GM23338 (cell line): Measurements from ENCODE around the gene NEK11. TPM values are rescaled to one million over a fixed set of nuclear protein-coding genes. Genes with fewer than 3 reads are reported as not detected.

Source experiments
- ATAC-seq: fragments of 200-7000 bp; cut with Tn5 transposase; 3 replicates; pipeline ENCODE4 v1.9.1; 2020
- DNase-seq: peaks from one replicate; pipeline ENCODE4 v3.0.0-alpha.2; 2015; ENCODE audit warnings: low spot score
- H2AFZ ChIP-seq: fragments of 200-600 bp; sonication (generic); 2 replicates; pipeline ENCODE4 v1.8.0; 2016; ENCODE audit warnings: antibody characterized with exemption, mild to moderate bottlenecking, moderate library complexity
- H3F3A ChIP-seq: fragments of 200-600 bp; sonication (generic); replicated peaks from 2 replicates; pipeline ENCODE4 v1.8.0; 2017; ENCODE audit warnings: antibody characterized with exemption, mixed run types, low read depth
- H3K27ac ChIP-seq: fragments of 200-600 bp; sonication (generic); 2 replicates; pipeline ENCODE4 v1.6.1; 2016; ENCODE audit warnings: low read depth
- H3K27me3 ChIP-seq: fragments of 200-600 bp; sonication (generic); 2 replicates; pipeline ENCODE4 v1.8.0; 2016; ENCODE audit warnings: mild to moderate bottlenecking, mixed run types, moderate library complexity; ENCODE audit not compliant: insufficient read depth
- H3K36me3 ChIP-seq: fragments of 200-600 bp; sonication (generic); 2 replicates; pipeline ENCODE4 v1.8.0; 2016; ENCODE audit warnings: mild to moderate bottlenecking; ENCODE audit not compliant: insufficient read depth
- H3K4me1 ChIP-seq: fragments of 200-600 bp; sonication (generic); 2 replicates; pipeline ENCODE4 v1.8.0; 2016; ENCODE audit warnings: mild to moderate bottlenecking, moderate library complexity; ENCODE audit not compliant: insufficient read depth
- H3K4me2 ChIP-seq: fragments of 200-600 bp; sonication (generic); 2 replicates; pipeline ENCODE4 v1.7.1; 2017; ENCODE audit warnings: mixed run types
- H3K4me3 ChIP-seq: fragments of 200-600 bp; sonication (generic); 2 replicates; pipeline ENCODE4 v1.6.1; 2016; ENCODE audit warnings: mixed run types
- H3K79me2 ChIP-seq: fragments of 200-600 bp; sonication (generic); replicated peaks from 2 replicates; pipeline ENCODE4 v1.8.0; 2017; ENCODE audit warnings: mild to moderate bottlenecking; ENCODE audit not compliant: insufficient read depth
- H3K9me2 ChIP-seq: fragments of 200-600 bp; sonication (generic); 2 replicates; pipeline ENCODE4 v1.8.0; 2017; ENCODE audit not compliant: insufficient read depth
- H4K20me1 ChIP-seq: fragments of 200-600 bp; sonication (generic); replicated peaks from 2 replicates; pipeline ENCODE4 v1.8.0; 2017; ENCODE audit warnings: mild to moderate bottlenecking; ENCODE audit not compliant: insufficient read depth
- H3K27ac Mint-ChIP-seq: 2 replicates; pipeline ENCODE4 v1.8.0; 2020; ENCODE audit warnings: inconsistent platforms, mild to moderate bottlenecking, moderate library complexity, mixed read lengths
- H3K27me3 Mint-ChIP-seq: 3 replicates; pipeline ENCODE4 v1.8.0; 2022; ENCODE audit warnings: low read depth, mild to moderate bottlenecking, moderate library complexity, mixed read lengths, inconsistent platforms; ENCODE audit not compliant: insufficient read depth, poor library complexity
- H3K36me3 Mint-ChIP-seq: 3 replicates; pipeline ENCODE4 v1.8.0; 2021; ENCODE audit warnings: low read depth, mild to moderate bottlenecking, inconsistent platforms, moderate library complexity, mixed read lengths
- H3K4me1 Mint-ChIP-seq: 3 replicates; pipeline ENCODE4 v1.8.0; 2020; ENCODE audit warnings: mild to moderate bottlenecking, inconsistent platforms, mixed read lengths
- H3K4me3 Mint-ChIP-seq: 3 replicates; pipeline ENCODE4 v1.8.0; 2021; ENCODE audit warnings: moderate library complexity, mild to moderate bottlenecking, inconsistent platforms, mixed read lengths
- H3K9me3 Mint-ChIP-seq: 3 replicates; pipeline ENCODE4 v1.8.0; 2020; ENCODE audit warnings: moderate library complexity, mild to moderate bottlenecking, inconsistent platforms, mixed read lengths
- CREB1 ChIP-seq: fragments of 250-450 bp; sonication (Bioruptor Pico); IDR thresholded peaks from 2 replicates; pipeline ENCODE4 v1.5.0; 2020; ENCODE audit warnings: low read depth, mild to moderate bottlenecking, moderate library complexity
- EZH2phosphoT487 ChIP-seq: fragments of 200-600 bp; sonication (generic); IDR thresholded peaks from one replicate; pipeline ENCODE4 v1.8.1; 2018; ENCODE audit warnings: antibody characterized with exemption; ENCODE audit not compliant: unreplicated experiment
- JUNB ChIP-seq: IDR thresholded peaks from one replicate; pipeline ENCODE4 v1.6.1; 2016; ENCODE audit warnings: antibody characterized with exemption; ENCODE audit not compliant: unreplicated experiment
- POLR2AphosphoS5 ChIP-seq: IDR thresholded peaks from 2 replicates; pipeline ENCODE4 v1.6.1; 2016; ENCODE audit warnings: antibody characterized with exemption, low read depth
- STAT1 ChIP-seq: IDR thresholded peaks from one replicate; pipeline ENCODE4 v1.6.1; 2016; ENCODE audit warnings: antibody characterized with exemption; ENCODE audit not compliant: unreplicated experiment
- ZNF331 ChIP-seq: fragments of 250-450 bp; sonication (Bioruptor Pico); IDR thresholded peaks from 2 replicates; pipeline ENCODE4 v1.5.0; 2020; ENCODE audit warnings: low read depth, mild to moderate bottlenecking, moderate library complexity
- polyA plus RNA-seq: library from polyadenylated mRNA; unstranded; fragments of >200 nt; fragmentation: Nextera tagmentation; extraction: Ambion mirVana; gene quantifications from 2 replicates; pipeline ENCODE4 v1.2.1, GENCODE V29; 2016
- total RNA-seq: library from RNA; depleted of rRNA; stranded (reverse); fragments of >200 nt; shearing (Covaris generic); gene quantifications from 2 replicates; pipeline ENCODE4 v1.2.3, GENCODE V29; 2014
- TF ChIP-seq, protein P1 (sequence below): IDR thresholded peaks from 2 replicates; pipeline ENCODE4 v1.6.1; 2016; ENCODE audit warnings: antibody characterized with exemption
- TF ChIP-seq, protein P2 (sequence below), 2 experiments: fragments of 200-600 bp in 1 of 2; sonication (generic) in 1 of 2; conservative IDR thresholded peaks; 2 replicates each; pipeline versions ENCODE4 v1.5.1 to v1.6.1; 2016 to 2017; ENCODE audit warnings: antibody characterized with exemption in 2 of 2, low read depth in 2 of 2, mild to moderate bottlenecking in 2 of 2, moderate library complexity in 1 of 2
- TF ChIP-seq, protein P3 (sequence below): IDR thresholded peaks from one replicate; pipeline ENCODE4 v1.6.1; 2018; ENCODE audit warnings: antibody characterized with exemption; ENCODE audit not compliant: unreplicated experiment

NEK11 gene
- total and polyA plus RNA-seq, 2 experiments from 2014 or later: 0.80 to 1.1 TPM

DNA sequence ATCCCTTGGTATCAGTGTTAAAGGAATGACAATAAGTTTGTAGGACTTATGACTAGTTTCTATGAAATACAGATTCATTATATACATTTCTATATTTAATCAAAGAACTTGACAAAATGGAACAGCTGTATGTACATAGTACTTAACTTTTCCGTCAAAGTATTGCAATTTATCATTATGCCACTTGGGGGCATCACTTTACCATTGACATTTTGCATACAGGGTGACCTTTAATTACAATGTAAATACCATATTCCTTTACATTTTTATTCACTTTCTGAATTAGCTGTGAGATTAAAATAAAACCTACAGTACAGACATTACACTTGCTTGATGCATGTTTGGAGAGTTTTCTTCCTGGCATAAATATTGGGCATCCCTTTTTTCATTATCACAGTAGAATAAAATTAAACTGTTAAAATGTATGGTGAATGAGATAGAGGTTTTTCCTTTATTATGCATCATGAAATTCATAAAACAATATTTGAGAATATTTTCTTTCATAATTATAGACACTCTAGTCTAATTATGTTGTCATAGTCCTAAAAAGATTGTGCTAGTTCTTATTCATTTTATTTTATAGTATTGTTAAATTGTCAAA is 6.9 kb downstream of the NEK11 start:
- H3K36me3 Mint-ChIP-seq: no peaks in the 10 kb centered on the region
- Histone ChIP-seq H3K36me3 (no peaks in the 10 kb centered on the region), H2AFZ (no peak overlapping the region), H4K20me1 (no peaks in the 10 kb centered on the region), H3K27me3 (no peaks in the 10 kb centered on the region), H3K27ac (no peak overlapping the region), H3K4me3 (no peak overlapping the region), H3F3A (no peaks in the 10 kb centered on the region), H3K4me1 (no peaks in the 10 kb centered on the region), H3K4me2 (no peak overlapping the region), H3K9me2 (no peaks in the 10 kb centered on the region), H3K79me2 (no peaks in the 10 kb centered on the region)
- TF ChIP-seq, protein P1, sequence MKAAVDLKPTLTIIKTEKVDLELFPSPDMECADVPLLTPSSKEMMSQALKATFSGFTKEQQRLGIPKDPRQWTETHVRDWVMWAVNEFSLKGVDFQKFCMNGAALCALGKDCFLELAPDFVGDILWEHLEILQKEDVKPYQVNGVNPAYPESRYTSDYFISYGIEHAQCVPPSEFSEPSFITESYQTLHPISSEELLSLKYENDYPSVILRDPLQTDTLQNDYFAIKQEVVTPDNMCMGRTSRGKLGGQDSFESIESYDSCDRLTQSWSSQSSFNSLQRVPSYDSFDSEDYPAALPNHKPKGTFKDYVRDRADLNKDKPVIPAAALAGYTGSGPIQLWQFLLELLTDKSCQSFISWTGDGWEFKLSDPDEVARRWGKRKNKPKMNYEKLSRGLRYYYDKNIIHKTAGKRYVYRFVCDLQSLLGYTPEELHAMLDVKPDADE: no peak
- TF ChIP-seq, protein P2, sequence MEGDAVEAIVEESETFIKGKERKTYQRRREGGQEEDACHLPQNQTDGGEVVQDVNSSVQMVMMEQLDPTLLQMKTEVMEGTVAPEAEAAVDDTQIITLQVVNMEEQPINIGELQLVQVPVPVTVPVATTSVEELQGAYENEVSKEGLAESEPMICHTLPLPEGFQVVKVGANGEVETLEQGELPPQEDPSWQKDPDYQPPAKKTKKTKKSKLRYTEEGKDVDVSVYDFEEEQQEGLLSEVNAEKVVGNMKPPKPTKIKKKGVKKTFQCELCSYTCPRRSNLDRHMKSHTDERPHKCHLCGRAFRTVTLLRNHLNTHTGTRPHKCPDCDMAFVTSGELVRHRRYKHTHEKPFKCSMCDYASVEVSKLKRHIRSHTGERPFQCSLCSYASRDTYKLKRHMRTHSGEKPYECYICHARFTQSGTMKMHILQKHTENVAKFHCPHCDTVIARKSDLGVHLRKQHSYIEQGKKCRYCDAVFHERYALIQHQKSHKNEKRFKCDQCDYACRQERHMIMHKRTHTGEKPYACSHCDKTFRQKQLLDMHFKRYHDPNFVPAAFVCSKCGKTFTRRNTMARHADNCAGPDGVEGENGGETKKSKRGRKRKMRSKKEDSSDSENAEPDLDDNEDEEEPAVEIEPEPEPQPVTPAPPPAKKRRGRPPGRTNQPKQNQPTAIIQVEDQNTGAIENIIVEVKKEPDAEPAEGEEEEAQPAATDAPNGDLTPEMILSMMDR (conservative IDR thresholded peaks at IDR 0.05; ENCODE audit: low read depth in 2 of 2): peak; percentile 64 to 85
- no peak for TF ChIP-seq ZNF331 (CRISPR knock-in tag)
- TF ChIP-seq, protein P3, sequence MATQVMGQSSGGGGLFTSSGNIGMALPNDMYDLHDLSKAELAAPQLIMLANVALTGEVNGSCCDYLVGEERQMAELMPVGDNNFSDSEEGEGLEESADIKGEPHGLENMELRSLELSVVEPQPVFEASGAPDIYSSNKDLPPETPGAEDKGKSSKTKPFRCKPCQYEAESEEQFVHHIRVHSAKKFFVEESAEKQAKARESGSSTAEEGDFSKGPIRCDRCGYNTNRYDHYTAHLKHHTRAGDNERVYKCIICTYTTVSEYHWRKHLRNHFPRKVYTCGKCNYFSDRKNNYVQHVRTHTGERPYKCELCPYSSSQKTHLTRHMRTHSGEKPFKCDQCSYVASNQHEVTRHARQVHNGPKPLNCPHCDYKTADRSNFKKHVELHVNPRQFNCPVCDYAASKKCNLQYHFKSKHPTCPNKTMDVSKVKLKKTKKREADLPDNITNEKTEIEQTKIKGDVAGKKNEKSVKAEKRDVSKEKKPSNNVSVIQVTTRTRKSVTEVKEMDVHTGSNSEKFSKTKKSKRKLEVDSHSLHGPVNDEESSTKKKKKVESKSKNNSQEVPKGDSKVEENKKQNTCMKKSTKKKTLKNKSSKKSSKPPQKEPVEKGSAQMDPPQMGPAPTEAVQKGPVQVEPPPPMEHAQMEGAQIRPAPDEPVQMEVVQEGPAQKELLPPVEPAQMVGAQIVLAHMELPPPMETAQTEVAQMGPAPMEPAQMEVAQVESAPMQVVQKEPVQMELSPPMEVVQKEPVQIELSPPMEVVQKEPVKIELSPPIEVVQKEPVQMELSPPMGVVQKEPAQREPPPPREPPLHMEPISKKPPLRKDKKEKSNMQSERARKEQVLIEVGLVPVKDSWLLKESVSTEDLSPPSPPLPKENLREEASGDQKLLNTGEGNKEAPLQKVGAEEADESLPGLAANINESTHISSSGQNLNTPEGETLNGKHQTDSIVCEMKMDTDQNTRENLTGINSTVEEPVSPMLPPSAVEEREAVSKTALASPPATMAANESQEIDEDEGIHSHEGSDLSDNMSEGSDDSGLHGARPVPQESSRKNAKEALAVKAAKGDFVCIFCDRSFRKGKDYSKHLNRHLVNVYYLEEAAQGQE: no peak
- no peaks in the 10 kb centered on the region for H3K27me3 Mint-ChIP-seq
- H3K9me3 Mint-ChIP-seq: no peaks in the 10 kb centered on the region
- H3K27ac Mint-ChIP-seq: no peak overlapping the region
- ATAC-seq (peak; percentile 26; the same call in 1 of the 3 replicates), DNase-seq (peak; percentile 61)
- H3K4me1 Mint-ChIP-seq: no peaks in the 10 kb centered on the region
- no peak overlapping the region for H3K4me3 Mint-ChIP-seq

DNA sequence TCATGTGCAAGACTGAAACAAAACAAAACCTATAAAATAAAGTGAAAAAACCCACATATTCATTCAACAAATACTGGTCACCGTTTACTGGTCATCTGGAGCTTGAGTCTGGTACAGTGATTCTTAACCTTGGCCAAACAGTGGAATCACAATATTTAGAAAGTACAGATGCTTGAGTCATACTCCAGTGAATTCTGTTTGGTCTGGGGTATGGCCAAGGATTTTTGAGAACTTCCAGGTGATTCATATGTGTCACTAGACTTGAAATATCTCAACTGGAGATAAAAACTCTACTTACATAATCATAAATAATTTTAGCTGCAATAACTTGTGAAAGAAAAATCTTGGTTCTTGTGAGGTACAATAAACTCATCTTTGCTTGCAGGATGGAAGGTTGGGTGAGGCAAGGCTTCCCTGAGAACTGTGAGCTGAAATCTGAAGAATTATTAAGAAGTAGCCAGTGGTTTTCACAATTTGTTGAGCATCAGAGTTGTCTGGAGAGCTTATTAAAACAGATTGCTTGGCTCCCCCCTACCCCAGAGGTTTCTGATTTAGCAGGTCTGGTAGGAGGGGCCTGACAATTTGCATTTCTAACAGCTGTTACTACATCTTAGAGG is 9.6 kb downstream of the NEK11 start:
- H3K9me3 Mint-ChIP-seq: peaks cover under 1% of the 10 kb centered on the region; the same call in 1 of the 3 replicates
- H3K27me3 Mint-ChIP-seq: no peaks in the 10 kb centered on the region
- Histone ChIP-seq H3K9me2 (no peaks in the 10 kb centered on the region), H2AFZ (no peak overlapping the region), H3K27ac (no peak overlapping the region), H3K79me2 (no peaks in the 10 kb centered on the region), H3K27me3 (no peaks in the 10 kb centered on the region), H3K36me3 (no peaks in the 10 kb centered on the region), H3F3A (no peaks in the 10 kb centered on the region), H4K20me1 (no peaks in the 10 kb centered on the region), H3K4me2 (no peak overlapping the region), H3K4me3 (no peak overlapping the region), H3K4me1 (peaks cover under 1% of the 10 kb centered on the region; the same call in 1 of the 2 replicates)
- H3K27ac Mint-ChIP-seq: no peak overlapping the region
- H3K36me3 Mint-ChIP-seq: peaks cover under 1% of the 10 kb centered on the region; the same call in 1 of the 3 replicates
- DNase-seq: no peak
- no peak for ATAC-seq
- H3K4me1 Mint-ChIP-seq: peaks cover 13% of the 10 kb centered on the region; the same call in 2 of the 3 replicates
- H3K4me3 Mint-ChIP-seq: no peak overlapping the region
- TF ChIP-seq, protein P1: no peak
- TF ChIP-seq POLR2AphosphoS5: no peak
- no peak for TF ChIP-seq CREB1
- TF ChIP-seq ZNF331 (CRISPR knock-in tag): no peak
- TF ChIP-seq, protein P2 (conservative IDR thresholded peaks at IDR 0.05; ENCODE audit: low read depth in 2 of 2): no peak
- TF ChIP-seq JUNB: no peak
- TF ChIP-seq STAT1: no peak
- TF ChIP-seq EZH2phosphoT487: no peak
